Fibroblast of upper back skin (primary cell): ENCODE measurements around the gene CLCN1.

ENCODE experiments used
- DNase-seq: peaks from one replicate; pipeline ENCODE4 v3.0.0-alpha.2; 2013

The CLCN1 gene

GRCh38 chr7:143341842-143342241 is 25.9 kb downstream of the CLCN1 start:
- DNase-seq, result no peak

- no peak for DNase-seq
Observed at GRCh38 chr7:143343596-143343995, 27.7 kb downstream of the CLCN1 start.

GRCh38 chr7:143345428-143345900 is 29.6 kb downstream of the CLCN1 start:
- peak; percentile 25 for DNase-seq

- DNase-seq, result no peak
Observed at GRCh38 chr7:143346018-143346417, 30.1 kb downstream of the CLCN1 start.

GRCh38 chr7:143347950-143348349 is 32.0 kb downstream of the CLCN1 start:
- no peak for DNase-seq

- peak; percentile 19 for DNase-seq
Observed at GRCh38 chr7:143351060-143351459, 35.1 kb downstream of the CLCN1 start.

- no peak for DNase-seq
Observed at GRCh38 chr7:143351574-143351973, 35.7 kb downstream of the CLCN1 start.

GRCh38 chr7:143352531-143353002 is 36.7 kb downstream of the CLCN1 start:
- no peak for DNase-seq

- no peak for DNase-seq
Observed at GRCh38 chr7:143354376-143354775, 38.5 kb downstream of the CLCN1 start.

- DNase-seq, result no peak
Observed at GRCh38 chr7:143354965-143355364, 39.1 kb downstream of the CLCN1 start.

GRCh38 chr7:143355450-143356385 is 39.8 kb downstream of the CLCN1 start:
- no peak for DNase-seq

GRCh38 chr7:143356414-143357050 is 40.6 kb downstream of the CLCN1 start:
- no peak for DNase-seq

GRCh38 chr7:143358626-143359025 is 42.7 kb downstream of the CLCN1 start:
- no peak for DNase-seq

- no peak for DNase-seq
Observed at GRCh38 chr7:143359771-143360353, 44.0 kb downstream of the CLCN1 start.

GRCh38 chr7:143360788-143361551 is 45.1 kb downstream of the CLCN1 start:
- no peak for DNase-seq

- DNase-seq, result no peak
Observed at GRCh38 chr7:143361552-143362130, 45.7 kb downstream of the CLCN1 start.

GRCh38 chr7:143362131-143363015 is 46.5 kb downstream of the CLCN1 start, which contains the start of gene FAM131B:
Gene FAM131B, minus strand, starts transcription at chr7:143362713. Its CDS starts 110 bp downstream, at chr7:143362603.
- DNase-seq, result no peak

- no peak for DNase-seq
Observed at GRCh38 chr7:143363016-143363937, 47.4 kb downstream of the CLCN1 start.

- no peak for DNase-seq
Observed at GRCh38 chr7:143367972-143368371, 52.1 kb downstream of the CLCN1 start.

GRCh38 chr7:143368387-143368786 is 52.5 kb downstream of the CLCN1 start:
- no peak for DNase-seq
